ENCODE data around the gene ATRN. TPM values are rescaled to one million over a fixed set of nuclear protein-coding genes. Genes with fewer than 3 reads are reported as not detected.

The ATRN gene
- total RNA-seq, 1 experiment from 2014 or later: 28.3 TPM

DNA sequence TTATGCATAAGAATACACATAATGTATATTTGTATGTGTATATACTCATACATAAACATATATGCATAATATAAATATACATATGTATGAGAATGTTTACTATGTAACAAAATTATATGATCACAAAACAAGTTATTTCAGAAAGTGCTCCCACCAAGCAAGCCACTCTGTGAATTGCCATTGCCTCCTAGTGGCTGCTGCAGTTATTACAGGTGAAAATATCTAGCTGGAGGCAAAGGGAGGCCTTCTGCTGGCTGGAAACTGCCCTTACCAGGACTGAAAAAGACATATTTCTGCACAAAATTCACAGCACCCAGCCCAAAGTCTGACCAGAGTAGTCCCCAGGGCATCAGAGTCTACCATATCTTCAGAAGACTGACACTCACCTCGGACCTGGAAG lies 225.4 kb downstream of the ATRN start:
- BruUV-seq (replicated peaks): no TSS peak
- no peaks in the 10 kb centered on the region for H3K4me1 Mint-ChIP-seq (ENCODE audit: low read depth, unreplicated experiment)
- TF ChIP-seq, protein P1, sequence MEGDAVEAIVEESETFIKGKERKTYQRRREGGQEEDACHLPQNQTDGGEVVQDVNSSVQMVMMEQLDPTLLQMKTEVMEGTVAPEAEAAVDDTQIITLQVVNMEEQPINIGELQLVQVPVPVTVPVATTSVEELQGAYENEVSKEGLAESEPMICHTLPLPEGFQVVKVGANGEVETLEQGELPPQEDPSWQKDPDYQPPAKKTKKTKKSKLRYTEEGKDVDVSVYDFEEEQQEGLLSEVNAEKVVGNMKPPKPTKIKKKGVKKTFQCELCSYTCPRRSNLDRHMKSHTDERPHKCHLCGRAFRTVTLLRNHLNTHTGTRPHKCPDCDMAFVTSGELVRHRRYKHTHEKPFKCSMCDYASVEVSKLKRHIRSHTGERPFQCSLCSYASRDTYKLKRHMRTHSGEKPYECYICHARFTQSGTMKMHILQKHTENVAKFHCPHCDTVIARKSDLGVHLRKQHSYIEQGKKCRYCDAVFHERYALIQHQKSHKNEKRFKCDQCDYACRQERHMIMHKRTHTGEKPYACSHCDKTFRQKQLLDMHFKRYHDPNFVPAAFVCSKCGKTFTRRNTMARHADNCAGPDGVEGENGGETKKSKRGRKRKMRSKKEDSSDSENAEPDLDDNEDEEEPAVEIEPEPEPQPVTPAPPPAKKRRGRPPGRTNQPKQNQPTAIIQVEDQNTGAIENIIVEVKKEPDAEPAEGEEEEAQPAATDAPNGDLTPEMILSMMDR (IDR thresholded peaks at IDR 0.05; ENCODE audit: unreplicated experiment): no peak
- no peak for DNase-seq
- CTCF ChIA-PET: no interaction called here
- no peak overlapping the region for H3K27ac Mint-ChIP-seq (ENCODE audit: unreplicated experiment)
- H3K27me3 Mint-ChIP-seq (ENCODE audit: unreplicated experiment): peaks cover 14% of the 10 kb centered on the region
- no peak overlapping the region for H3K4me3 Mint-ChIP-seq (ENCODE audit: low read depth, unreplicated experiment)
- intact Hi-C loops (cut with micrococcal nuclease; ENCODE audit: unreplicated experiment): no loop called here
- H3K9me3 Mint-ChIP-seq (ENCODE audit: low read depth, unreplicated experiment): no peaks in the 10 kb centered on the region
- no peaks in the 10 kb centered on the region for H3K36me3 Mint-ChIP-seq (ENCODE audit: insufficient read depth, unreplicated experiment)

GRCh38 chr20:3696745-3697587 lies 226.1 kb downstream of the ATRN start:
- Mint-ChIP-seq H3K36me3 (ENCODE audit: insufficient read depth, unreplicated experiment) (no peaks in the 10 kb centered on the region), H3K4me1 (ENCODE audit: low read depth, unreplicated experiment) (no peaks in the 10 kb centered on the region), H3K27me3 (ENCODE audit: unreplicated experiment) (peaks cover 14% of the 10 kb centered on the region), H3K27ac (ENCODE audit: unreplicated experiment) (no peak overlapping the region), H3K4me3 (ENCODE audit: low read depth, unreplicated experiment) (no peak overlapping the region), H3K9me3 (ENCODE audit: low read depth, unreplicated experiment) (no peaks in the 10 kb centered on the region)
- CTCF ChIA-PET: no interaction called here
- BruUV-seq (replicated peaks): no TSS peak
- intact Hi-C loops (cut with micrococcal nuclease; ENCODE audit: unreplicated experiment): no loop called here
- DNase-seq: no peak
- TF ChIP-seq, protein P1 (IDR thresholded peaks at IDR 0.05; ENCODE audit: unreplicated experiment): no peak

DNA sequence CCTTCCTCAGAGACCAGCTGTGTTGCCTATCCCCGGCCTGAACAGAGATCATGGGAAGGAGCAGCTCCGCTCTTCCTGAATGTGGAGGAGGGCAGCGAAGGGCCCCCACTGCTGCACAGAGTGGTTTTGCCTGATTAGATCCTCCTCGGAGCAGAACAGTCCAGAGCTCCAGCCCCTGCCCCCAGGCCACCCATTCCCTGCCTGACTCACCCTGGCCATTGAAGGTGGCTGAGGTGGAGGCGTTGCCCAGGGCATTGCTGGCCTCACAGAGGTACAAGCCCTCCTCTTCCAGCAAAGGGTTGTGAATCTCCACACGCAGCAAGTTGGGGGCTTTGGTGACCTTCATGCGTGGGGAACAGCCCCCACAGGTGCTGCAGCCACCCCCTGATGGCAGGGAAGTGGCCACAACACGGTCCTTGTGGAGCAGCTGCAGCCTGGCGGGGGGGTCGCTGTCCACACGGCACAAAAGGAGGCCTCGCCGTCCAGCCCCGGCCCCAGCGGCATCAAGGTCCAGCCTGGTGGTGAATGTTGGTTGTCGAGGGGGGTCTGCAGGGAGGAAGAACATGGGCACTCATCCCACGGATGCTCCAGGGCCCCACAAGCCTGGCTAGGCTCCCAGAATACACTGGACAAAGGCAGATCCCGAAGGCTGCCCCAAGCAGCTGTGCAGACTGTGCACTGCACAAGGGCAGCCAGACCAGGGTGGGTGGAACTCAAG lies 226.9 kb downstream of the ATRN start:
- peaks cover 14% of the 10 kb centered on the region for H3K27me3 Mint-ChIP-seq (ENCODE audit: unreplicated experiment)
- CTCF ChIA-PET: no interaction called here
- no peaks in the 10 kb centered on the region for H3K9me3 Mint-ChIP-seq (ENCODE audit: low read depth, unreplicated experiment)
- no peaks in the 10 kb centered on the region for H3K36me3 Mint-ChIP-seq (ENCODE audit: insufficient read depth, unreplicated experiment)
- no TSS peak for BruUV-seq (replicated peaks)
- H3K4me1 Mint-ChIP-seq (ENCODE audit: low read depth, unreplicated experiment): no peaks in the 10 kb centered on the region
- intact Hi-C loops (cut with micrococcal nuclease; ENCODE audit: unreplicated experiment): no loop called here
- no peak overlapping the region for H3K27ac Mint-ChIP-seq (ENCODE audit: unreplicated experiment)
- no peak for DNase-seq
- TF ChIP-seq, protein P1 (IDR thresholded peaks at IDR 0.05; ENCODE audit: unreplicated experiment): no peak
- H3K4me3 Mint-ChIP-seq (ENCODE audit: low read depth, unreplicated experiment): no peak overlapping the region

DNA sequence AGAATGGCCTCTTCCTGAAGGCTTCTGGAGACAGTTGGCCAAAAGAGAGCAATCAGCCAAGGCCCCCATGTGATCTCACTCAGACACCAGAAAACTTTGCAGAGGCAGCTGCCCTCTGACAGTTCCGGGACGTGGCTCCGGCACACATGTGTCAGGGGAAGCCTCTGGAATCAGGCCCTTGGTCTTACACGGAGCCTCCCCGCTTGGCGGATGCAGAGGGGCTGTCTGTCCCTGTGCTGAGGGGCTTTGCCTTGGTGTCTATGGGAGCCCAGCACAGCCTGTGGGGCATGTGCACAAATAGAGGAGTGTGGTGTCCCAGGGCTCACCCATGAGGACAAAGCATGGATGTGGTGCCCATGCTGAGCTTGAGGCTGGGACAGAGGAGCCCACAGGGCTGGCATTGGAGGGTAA lies 227.8 kb downstream of the ATRN start:
- no TSS peak for BruUV-seq (replicated peaks)

More for the DNA sequence above, 227.8 kb downstream of the ATRN start:
- H3K27ac Mint-ChIP-seq (ENCODE audit: unreplicated experiment): no peak overlapping the region
- H3K9me3 Mint-ChIP-seq (ENCODE audit: low read depth, unreplicated experiment): no peaks in the 10 kb centered on the region
- H3K4me1 Mint-ChIP-seq (ENCODE audit: low read depth, unreplicated experiment): no peaks in the 10 kb centered on the region
- no peaks in the 10 kb centered on the region for H3K36me3 Mint-ChIP-seq (ENCODE audit: insufficient read depth, unreplicated experiment)
- H3K27me3 Mint-ChIP-seq (ENCODE audit: unreplicated experiment): peaks cover 20% of the 10 kb centered on the region
- no peak overlapping the region for H3K4me3 Mint-ChIP-seq (ENCODE audit: low read depth, unreplicated experiment)
- TF ChIP-seq, protein P1 (IDR thresholded peaks at IDR 0.05; ENCODE audit: unreplicated experiment): no peak
- intact Hi-C loops (cut with micrococcal nuclease; ENCODE audit: unreplicated experiment): no loop called here
- no peak for DNase-seq
- CTCF ChIA-PET: interaction anchor here (1.6 kb wide), 1 partner anchor 12 kb away, joined by 4 read pairs; no protein-coding TSS in a partner anchor

Measured in Calu3 (cell line).